Measurements from ENCODE around the gene KLHL21. TPM values are rescaled to one million over a fixed set of nuclear protein-coding genes. Genes with fewer than 3 reads are reported as not detected.
A peak's percentile ranks its signal among the peaks of the same experiment; 100 is the strongest.

The KLHL21 gene
- total and polyA plus RNA-seq, 11 donors = 28.6 to 179 (median 65.4) TPM

GRCh38 chr1:6603238-6603914, 707 bp upstream of the KLHL21 start:
- no peaks in the 10 kb centered on the region for H3K9me3 ChIP-seq
- H3K27ac ChIP-seq = peak overlapping the region; percentile 92 to 100 (median 99)
- H3K4me1 ChIP-seq = peaks cover 18 to 55% (median 45%) of the 10 kb centered on the region in 12 donors
- ATAC-seq (peak; percentile 4 to 48 (median 28)), DNase-seq (peak in 4 of 5 donors; percentile 65 to 79 (median 71))
- TF ChIP-seq, protein P1, sequence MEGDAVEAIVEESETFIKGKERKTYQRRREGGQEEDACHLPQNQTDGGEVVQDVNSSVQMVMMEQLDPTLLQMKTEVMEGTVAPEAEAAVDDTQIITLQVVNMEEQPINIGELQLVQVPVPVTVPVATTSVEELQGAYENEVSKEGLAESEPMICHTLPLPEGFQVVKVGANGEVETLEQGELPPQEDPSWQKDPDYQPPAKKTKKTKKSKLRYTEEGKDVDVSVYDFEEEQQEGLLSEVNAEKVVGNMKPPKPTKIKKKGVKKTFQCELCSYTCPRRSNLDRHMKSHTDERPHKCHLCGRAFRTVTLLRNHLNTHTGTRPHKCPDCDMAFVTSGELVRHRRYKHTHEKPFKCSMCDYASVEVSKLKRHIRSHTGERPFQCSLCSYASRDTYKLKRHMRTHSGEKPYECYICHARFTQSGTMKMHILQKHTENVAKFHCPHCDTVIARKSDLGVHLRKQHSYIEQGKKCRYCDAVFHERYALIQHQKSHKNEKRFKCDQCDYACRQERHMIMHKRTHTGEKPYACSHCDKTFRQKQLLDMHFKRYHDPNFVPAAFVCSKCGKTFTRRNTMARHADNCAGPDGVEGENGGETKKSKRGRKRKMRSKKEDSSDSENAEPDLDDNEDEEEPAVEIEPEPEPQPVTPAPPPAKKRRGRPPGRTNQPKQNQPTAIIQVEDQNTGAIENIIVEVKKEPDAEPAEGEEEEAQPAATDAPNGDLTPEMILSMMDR (IDR thresholded peaks at IDR 0.05) = no peak
- no peak for TF ChIP-seq POLR2A (IDR thresholded peaks at IDR 0.05)
- peaks cover 0 to 11% (median 7%) of the 10 kb centered on the region in 9 donors for H3K36me3 ChIP-seq
- H3K4me3 ChIP-seq = peak overlapping the region; percentile 72 to 96 (median 86)
- H3K27me3 ChIP-seq = no peaks in the 10 kb centered on the region
- intact Hi-C loops (cut with DNase I) = loop anchor here in 1 of 10 donors (2.0 to 5.0 kb wide), 2 partner anchors 21 to 99 kb away; partner anchors contain the start of genes DNAJC11 and THAP3
- 0 to 2% (median 1%) methylated on average over 36 of the region's 36 CpGs for WGBS, 4 donors

DNA sequence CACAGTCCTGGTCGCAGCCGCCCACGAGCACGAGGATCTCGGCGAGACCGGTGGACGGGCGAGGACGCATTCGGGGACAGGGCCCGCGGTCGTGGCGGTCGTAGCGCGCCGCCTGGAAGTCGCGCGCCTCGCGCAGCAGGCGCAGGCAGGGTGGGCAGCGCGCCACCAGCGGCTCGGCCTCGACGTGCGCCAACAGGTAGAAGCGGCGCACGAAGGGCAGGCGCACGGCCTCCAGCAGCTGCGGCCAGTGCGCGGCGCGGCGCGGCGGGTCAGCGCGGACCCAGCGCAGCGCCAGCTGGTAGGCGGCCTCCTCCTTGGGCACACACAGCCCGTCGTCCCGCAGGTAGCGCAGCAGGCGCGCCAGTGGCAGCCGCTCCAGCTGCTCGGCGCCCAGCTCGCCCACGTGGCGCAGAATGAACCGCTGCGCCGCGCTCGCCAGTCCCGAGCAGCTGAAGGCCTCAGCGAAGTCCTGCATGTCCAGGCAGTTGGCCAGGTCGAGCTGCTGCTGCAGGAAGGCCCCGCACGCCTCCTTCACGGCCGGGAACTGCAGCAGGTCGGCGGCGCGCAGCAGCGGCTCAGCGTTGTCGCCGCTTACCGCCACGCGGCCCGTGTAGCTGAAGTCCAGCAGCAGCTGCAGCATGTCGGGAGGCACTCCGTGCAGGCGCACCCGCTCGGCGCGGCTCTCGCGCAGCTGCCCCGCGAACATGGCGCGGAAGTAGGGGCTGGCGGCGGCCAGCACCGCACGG, 573 bp downstream of the KLHL21 start:
- Histone ChIP-seq H3K4me1 (peaks cover 18 to 68% (median 58%) of the 10 kb centered on the region in 12 donors), H3K27me3 (no peaks in the 10 kb centered on the region), H3K9me3 (no peaks in the 10 kb centered on the region), H3K27ac (peak overlapping the region; percentile 92 to 100 (median 99)), H3K4me3 (peak overlapping the region; percentile 72 to 96 (median 86)), H3K36me3 (peaks cover 0 to 24% (median 20%) of the 10 kb centered on the region in 9 donors)
- intact Hi-C loops (cut with DNase I) = loop anchor here in 3 of 10 donors (1.0 to 5.0 kb wide), 5 partner anchors 10 to 100 kb away; partner anchors contain the start of genes THAP3 (in 2 of the 3), DNAJC11 (in 1 of the 3) and NOL9 (in 1 of the 3)
- WGBS, 4 donors = 0 to 1% (median 0%) methylated on average over 13 to 103 of the region's 103 CpGs
- TF ChIP-seq, protein P1 (IDR thresholded peaks at IDR 0.05) = no peak
- no peak for TF ChIP-seq POLR2A (IDR thresholded peaks at IDR 0.05)
- ATAC-seq (peak in 2 of 4 donors; percentile 25 to 43), DNase-seq (peak in 3 of 5 donors; percentile 52 to 67 (median 67))

- TF ChIP-seq, protein P1 (IDR thresholded peaks at IDR 0.05) = peak in 1 of 12 donors; percentile 3
- peak in 1 of 2 donors; percentile 66 for TF ChIP-seq POLR2A (IDR thresholded peaks at IDR 0.05)
- Histone ChIP-seq H3K27me3 (no peaks in the 10 kb centered on the region), H3K4me3 (peak overlapping the region; percentile 72 to 96 (median 86)), H3K36me3 (peaks cover 0 to 32% (median 28%) of the 10 kb centered on the region in 9 donors), H3K9me3 (no peaks in the 10 kb centered on the region), H3K4me1 (peaks cover 18 to 75% (median 65%) of the 10 kb centered on the region in 12 donors), H3K27ac (peak overlapping the region; percentile 92 to 100 (median 99))
- ATAC-seq (peak; percentile 16 to 56 (median 34)), DNase-seq (peak; percentile 74 to 81 (median 76))
- WGBS, 4 donors = 0% methylated on average over 21 to 40 of the region's 40 CpGs
- intact Hi-C loops (cut with DNase I) = loop anchor here in 2 of 10 donors (2.0 to 5.0 kb wide), 3 partner anchors 20 to 101 kb away; partner anchors contain the start of genes DNAJC11 (in 1 of the 2) and THAP3 (in 1 of the 2)
Observed at GRCh38 chr1:6601049-6601922, 1.4 kb downstream of the KLHL21 start.

Data from heart left ventricle (tissue), 16 donors.